Hepatocyte (in vitro differentiated cells): ENCODE measurements around the gene CFAP70. TPM values are rescaled to one million over a fixed set of nuclear protein-coding genes. Genes with fewer than 3 reads are reported as not detected.

ENCODE experiments used
- DNase-seq: peaks from one replicate; pipeline ENCODE4 v3.0.0-alpha.2; 2016; ENCODE audit warnings: low spot score
- H2AFZ ChIP-seq: fragments of 200-600 bp; sonication (generic); 2 replicates; pipeline ENCODE4 v1.6.0; 2016; ENCODE audit warnings: antibody characterized with exemption, mild to moderate bottlenecking
- H3K27ac ChIP-seq: fragments of 200-600 bp; sonication (generic); 2 replicates; pipeline ENCODE4 v1.5.1; 2016; ENCODE audit warnings: mild to moderate bottlenecking
- H3K27me3 ChIP-seq: fragments of 200-600 bp; sonication (generic); 2 replicates; pipeline ENCODE4 v1.6.1; 2016
- H3K36me3 ChIP-seq: fragments of 200-600 bp; sonication (generic); replicated peaks from 2 replicates; pipeline ENCODE4 v1.5.1; 2016; ENCODE audit warnings: low read depth; ENCODE audit not compliant: insufficient read depth
- H3K4me1 ChIP-seq: fragments of 200-600 bp; sonication (generic); 2 replicates; pipeline ENCODE4 v1.5.1; 2016; ENCODE audit warnings: mild to moderate bottlenecking, moderate library complexity; ENCODE audit not compliant: insufficient read depth
- H3K4me2 ChIP-seq: fragments of 200-600 bp; sonication (generic); 2 replicates; pipeline ENCODE4 v1.6.0; 2016
- H3K4me3 ChIP-seq: fragments of 200-600 bp; sonication (generic); 2 replicates; pipeline ENCODE4 v1.5.1; 2016; ENCODE audit warnings: mild to moderate bottlenecking
- H3K79me2 ChIP-seq: fragments of 200-600 bp; sonication (generic); 2 replicates; pipeline ENCODE4 v1.6.0; 2017; ENCODE audit warnings: mild to moderate bottlenecking
- H3K9me2 ChIP-seq: fragments of 200-600 bp; sonication (generic); replicated peaks from 2 replicates; pipeline ENCODE4 v1.6.0; 2017; ENCODE audit warnings: mild to moderate bottlenecking; ENCODE audit not compliant: insufficient read depth
- H3K9me3 ChIP-seq: fragments of 200-600 bp; sonication (generic); 2 replicates; pipeline ENCODE4 v1.5.1; 2016; ENCODE audit warnings: low read depth, mild to moderate bottlenecking
- H4K20me1 ChIP-seq: fragments of 200-600 bp; sonication (generic); 2 replicates; pipeline ENCODE4 v1.6.0; 2016; ENCODE audit warnings: mild to moderate bottlenecking; ENCODE audit not compliant: insufficient read depth, poor library complexity, severe bottlenecking
- EZH2 ChIP-seq: fragments of 200-600 bp; sonication (generic); IDR thresholded peaks from 2 replicates; pipeline ENCODE4 v1.6.1; 2016; ENCODE audit warnings: antibody characterized with exemption, mild to moderate bottlenecking, borderline replicate concordance
- EZH2phosphoT487 ChIP-seq: fragments of 200-600 bp; sonication (generic); IDR thresholded peaks from one replicate; pipeline ENCODE4 v1.6.1; 2018; ENCODE audit warnings: antibody characterized with exemption, mild to moderate bottlenecking, low read depth, moderate library complexity; ENCODE audit not compliant: unreplicated experiment, severe bottlenecking
- WGBS: methylation state at CpG from one replicate; pipeline ENCODE4 v1.1.6; 2016; ENCODE audit warnings: low lambda C conversion rate; ENCODE audit errors: missing lambda C conversion rate; 5-methylcytosine and 5-hydroxymethylcytosine counted together
- polyA plus RNA-seq: library from polyadenylated mRNA; unstranded; fragments of >200 nt; fragmentation: Nextera tagmentation; extraction: Ambion mirVana; gene quantifications from 2 replicates; pipeline ENCODE4 v1.2.1, GENCODE V29; 2016
- total RNA-seq: library from RNA; depleted of rRNA; stranded (reverse); fragments of >200 nt; gene quantifications from 2 replicates; pipeline ENCODE4 v1.2.3, GENCODE V29; 2014
- TF ChIP-seq, protein P1 (sequence below): fragments of 200-600 bp; sonication (generic); IDR thresholded peaks from 2 replicates; pipeline ENCODE4 v1.5.1; 2016; ENCODE audit warnings: antibody characterized with exemption, mild to moderate bottlenecking; ENCODE audit not compliant: poor library complexity

The CFAP70 gene
- total and polyA plus RNA-seq, 2 experiments from 2014 or later: 1.6 to 3.9 TPM

DNA sequence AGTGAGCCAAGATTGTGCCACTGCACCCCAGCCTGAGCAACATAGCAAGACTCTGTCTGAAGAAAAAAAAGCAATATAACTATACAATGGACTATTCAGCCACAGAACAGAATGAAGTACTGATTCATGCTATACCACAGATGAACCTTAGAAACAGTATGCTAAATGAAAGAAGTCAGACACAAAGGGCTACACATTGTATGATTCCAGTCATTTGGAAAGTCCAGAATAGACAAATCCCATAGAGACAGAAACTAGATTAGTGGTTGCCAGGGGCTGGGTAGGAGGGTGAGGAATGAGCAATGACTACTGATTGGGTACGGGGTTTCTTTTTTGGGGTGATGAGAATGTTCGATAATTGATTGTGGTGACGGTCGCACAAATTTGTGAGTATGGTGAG lies 9.6 kb upstream of the CFAP70 start:
- Histone ChIP-seq H2AFZ (no peak overlapping the region), H3K36me3 (no peaks in the 10 kb centered on the region), H4K20me1 (no peaks in the 10 kb centered on the region), H3K79me2 (no peaks in the 10 kb centered on the region), H3K9me2 (no peaks in the 10 kb centered on the region), H3K9me3 (no peaks in the 10 kb centered on the region), H3K27me3 (no peaks in the 10 kb centered on the region), H3K27ac (no peak overlapping the region), H3K4me3 (no peak overlapping the region), H3K4me1 (no peaks in the 10 kb centered on the region), H3K4me2 (no peak overlapping the region)
- no peak for DNase-seq
- 100% methylated on average over 4 of the region's 4 CpGs for WGBS
- no peak for TF ChIP-seq EZH2phosphoT487
- TF ChIP-seq, protein P1, sequence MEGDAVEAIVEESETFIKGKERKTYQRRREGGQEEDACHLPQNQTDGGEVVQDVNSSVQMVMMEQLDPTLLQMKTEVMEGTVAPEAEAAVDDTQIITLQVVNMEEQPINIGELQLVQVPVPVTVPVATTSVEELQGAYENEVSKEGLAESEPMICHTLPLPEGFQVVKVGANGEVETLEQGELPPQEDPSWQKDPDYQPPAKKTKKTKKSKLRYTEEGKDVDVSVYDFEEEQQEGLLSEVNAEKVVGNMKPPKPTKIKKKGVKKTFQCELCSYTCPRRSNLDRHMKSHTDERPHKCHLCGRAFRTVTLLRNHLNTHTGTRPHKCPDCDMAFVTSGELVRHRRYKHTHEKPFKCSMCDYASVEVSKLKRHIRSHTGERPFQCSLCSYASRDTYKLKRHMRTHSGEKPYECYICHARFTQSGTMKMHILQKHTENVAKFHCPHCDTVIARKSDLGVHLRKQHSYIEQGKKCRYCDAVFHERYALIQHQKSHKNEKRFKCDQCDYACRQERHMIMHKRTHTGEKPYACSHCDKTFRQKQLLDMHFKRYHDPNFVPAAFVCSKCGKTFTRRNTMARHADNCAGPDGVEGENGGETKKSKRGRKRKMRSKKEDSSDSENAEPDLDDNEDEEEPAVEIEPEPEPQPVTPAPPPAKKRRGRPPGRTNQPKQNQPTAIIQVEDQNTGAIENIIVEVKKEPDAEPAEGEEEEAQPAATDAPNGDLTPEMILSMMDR: no peak
- no peak for TF ChIP-seq EZH2

DNA sequence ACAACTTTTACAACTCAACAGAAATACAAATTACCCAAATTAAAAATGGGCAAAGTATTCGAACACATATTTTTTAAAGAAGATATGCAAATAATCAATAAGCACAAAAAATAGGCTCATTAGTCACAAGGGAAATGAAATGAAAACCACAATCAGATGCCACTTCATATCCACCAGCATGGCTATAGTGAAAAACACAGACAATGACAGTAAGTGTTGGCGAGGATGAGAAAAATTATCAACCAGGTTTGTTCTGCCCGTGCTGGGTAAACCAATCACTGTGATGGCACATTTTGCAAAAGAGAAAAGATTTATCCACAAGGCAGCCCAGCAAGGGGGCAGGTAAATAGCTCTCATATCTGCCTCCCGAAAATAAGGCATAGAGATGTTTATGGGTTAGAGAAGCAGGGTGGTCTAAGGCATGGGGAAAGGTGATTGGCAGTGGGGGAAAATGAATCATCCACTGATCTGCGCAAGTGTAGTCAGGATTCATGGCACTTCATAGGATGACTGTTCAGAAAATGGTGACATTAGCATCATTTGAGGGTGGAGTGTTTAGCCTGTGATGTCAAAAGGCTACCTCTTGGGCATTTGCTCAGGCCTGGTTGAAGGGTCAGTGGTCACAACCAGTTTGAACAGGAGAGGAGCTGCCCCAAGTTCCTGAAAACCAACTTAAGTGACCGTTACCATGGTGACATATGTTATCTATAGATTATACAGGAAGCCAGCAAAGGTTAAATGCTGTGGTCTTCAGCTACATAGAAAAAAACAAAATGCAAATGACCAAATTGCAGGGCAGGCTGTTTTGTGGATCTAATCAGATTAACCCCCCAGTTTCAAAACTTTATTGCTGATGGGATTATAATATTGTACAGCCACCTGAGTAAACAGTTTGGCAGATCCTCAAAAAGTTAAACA lies 8.0 kb upstream of the CFAP70 start:
- Histone ChIP-seq H3K4me1 (no peaks in the 10 kb centered on the region), H4K20me1 (no peaks in the 10 kb centered on the region), H3K27me3 (no peaks in the 10 kb centered on the region), H3K79me2 (no peaks in the 10 kb centered on the region), H3K4me2 (no peak overlapping the region), H3K4me3 (no peak overlapping the region), H3K9me2 (no peaks in the 10 kb centered on the region), H3K27ac (no peak overlapping the region), H3K36me3 (no peaks in the 10 kb centered on the region), H3K9me3 (no peaks in the 10 kb centered on the region), H2AFZ (no peak overlapping the region)
- WGBS: 94% methylated on average over 6 of the region's 6 CpGs
- TF ChIP-seq, protein P1: no peak
- no peak for TF ChIP-seq EZH2
- TF ChIP-seq EZH2phosphoT487: no peak
- no peak for DNase-seq

DNA sequence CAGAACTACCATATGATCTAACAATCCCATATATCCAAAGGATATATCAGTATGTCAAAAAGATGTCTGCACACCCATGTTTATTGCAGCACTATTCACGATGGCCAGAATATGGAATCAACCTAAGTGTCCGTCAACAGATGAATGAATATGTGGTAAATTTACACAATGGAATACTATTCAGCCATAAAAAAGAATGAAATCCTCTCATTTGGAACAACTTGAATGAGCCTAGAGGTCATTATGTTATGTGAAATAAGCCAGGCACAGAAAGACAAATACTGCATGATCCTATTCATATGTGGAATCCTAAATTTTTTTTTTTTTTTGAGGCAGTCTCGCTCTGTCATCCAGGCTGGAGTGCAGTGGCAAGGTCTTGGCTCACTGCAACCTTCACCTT lies 6.3 kb upstream of the CFAP70 start:
- 97% methylated on average over 3 of the region's 3 CpGs for WGBS
- no peaks in the 10 kb centered on the region for H3K79me2 ChIP-seq
- no peaks in the 10 kb centered on the region for H3K9me2 ChIP-seq
- no peak overlapping the region for H3K4me2 ChIP-seq
- H4K20me1 ChIP-seq: no peaks in the 10 kb centered on the region
- H3K4me1 ChIP-seq: no peaks in the 10 kb centered on the region
- TF ChIP-seq EZH2: no peak
- TF ChIP-seq, protein P1: no peak
- no peak for TF ChIP-seq EZH2phosphoT487
- no peaks in the 10 kb centered on the region for H3K36me3 ChIP-seq
- no peak overlapping the region for H2AFZ ChIP-seq
- H3K9me3 ChIP-seq: no peaks in the 10 kb centered on the region
- H3K27me3 ChIP-seq: no peaks in the 10 kb centered on the region
- no peak for DNase-seq
- H3K27ac ChIP-seq: no peak overlapping the region
- no peak overlapping the region for H3K4me3 ChIP-seq
